HG03432 (cell line): ENCODE measurements around the gene FAT1.

ENCODE experiments used
- ATAC-seq: cut with Tn5 transposase; IDR thresholded peaks from one replicate; pipeline ENCODE4 v1.9.1; 2021; ENCODE audit warnings: mild to moderate bottlenecking, moderate library complexity; ENCODE audit not compliant: unreplicated experiment

FAT1 gene

DNA sequence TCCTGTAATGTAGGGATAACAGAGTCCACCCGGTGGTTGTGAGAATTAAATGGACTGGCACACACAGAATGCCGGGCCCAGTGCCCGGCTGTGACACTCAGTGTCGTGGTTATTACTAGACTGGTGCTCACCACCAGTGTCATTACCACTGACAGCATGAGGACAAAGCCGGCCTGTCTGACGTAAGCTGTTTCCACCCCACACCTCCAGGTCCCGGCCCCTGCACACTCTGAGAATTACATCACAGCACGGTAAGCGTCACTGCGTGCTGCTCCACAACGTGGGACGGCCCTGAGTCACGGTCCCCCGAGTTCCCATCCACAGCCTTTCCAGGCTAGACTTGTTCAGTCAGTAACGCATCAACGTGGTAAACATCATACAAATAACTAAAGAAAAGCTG is 22.9 kb downstream of the FAT1 start:
- no peak for ATAC-seq

DNA sequence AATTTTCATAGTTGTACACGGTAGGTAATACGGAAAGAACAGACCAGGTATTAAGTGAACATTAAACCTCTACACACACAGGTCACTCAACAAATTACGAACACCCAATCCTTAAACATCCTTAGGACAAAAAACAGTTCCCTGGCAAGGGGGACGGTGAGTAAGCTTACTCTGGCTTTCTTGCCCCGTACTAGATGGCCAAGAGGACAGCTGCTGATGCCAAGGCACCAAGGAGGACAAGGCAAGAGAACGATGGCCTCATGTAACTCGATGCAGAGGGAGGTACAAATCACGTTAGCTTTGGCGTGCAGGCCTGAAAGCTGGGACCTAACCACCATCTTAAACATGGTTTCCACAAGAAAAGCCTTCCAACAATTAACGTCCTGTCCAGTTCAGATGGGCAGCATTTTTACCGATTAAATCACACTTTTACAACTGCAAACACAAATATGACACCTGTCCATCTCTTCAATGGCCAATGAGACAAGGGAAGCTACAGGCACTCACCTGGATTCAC is 23.7 kb downstream of the FAT1 start:
- ATAC-seq: no peak

GRCh38 chr4:186699298-186699697 is 24.4 kb downstream of the FAT1 start:
- no peak for ATAC-seq

GRCh38 chr4:186698525-186698924 is 25.1 kb downstream of the FAT1 start:
- ATAC-seq: no peak

GRCh38 chr4:186698028-186698427 is 25.6 kb downstream of the FAT1 start:
- ATAC-seq: no peak

- ATAC-seq: no peak
Observed at GRCh38 chr4:186695392-186695791, 28.3 kb downstream of the FAT1 start.

- ATAC-seq: no peak
Observed at GRCh38 chr4:186693894-186694293, 29.8 kb downstream of the FAT1 start.

GRCh38 chr4:186693159-186693815 is 30.4 kb downstream of the FAT1 start:
- no peak for ATAC-seq

DNA sequence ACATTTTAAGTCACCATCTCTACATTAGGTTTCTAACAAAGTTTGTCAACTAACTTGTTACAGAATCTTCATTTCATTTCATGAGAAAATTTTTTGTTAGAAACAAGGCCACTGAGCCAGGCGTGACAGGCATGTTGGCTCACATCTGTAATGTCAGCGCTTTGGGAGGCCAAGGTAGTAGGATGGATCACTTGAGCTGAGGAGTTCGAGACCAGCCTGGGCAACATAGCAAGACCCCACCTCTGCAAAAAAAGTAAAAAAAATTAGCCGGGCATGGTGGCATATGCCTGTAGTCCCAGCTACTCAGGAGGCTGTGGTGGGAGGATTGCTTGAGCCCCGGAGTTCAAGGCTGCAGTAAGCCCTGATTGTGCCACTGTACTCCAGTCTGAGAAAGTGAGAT is 32.3 kb downstream of the FAT1 start:
- no peak for ATAC-seq

DNA sequence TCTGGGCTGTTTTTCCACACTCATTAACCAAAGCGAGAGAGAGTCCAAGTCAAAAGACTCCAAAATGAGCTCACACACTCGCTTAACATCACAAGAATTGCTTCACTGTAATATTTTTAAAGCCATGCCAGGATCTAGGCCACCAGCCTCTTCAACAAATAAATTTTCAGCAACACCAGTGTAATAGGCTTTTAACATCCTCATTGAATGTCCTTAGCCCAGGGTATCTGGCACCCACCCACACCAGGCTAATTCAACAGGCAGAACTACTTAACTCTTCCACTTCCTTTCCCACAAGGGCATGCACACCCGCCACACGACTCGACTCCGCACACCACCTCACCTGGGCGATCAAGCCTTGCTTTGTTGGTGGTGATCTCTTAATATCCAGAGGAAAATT is 34.2 kb downstream of the FAT1 start:
- no peak for ATAC-seq

GRCh38 chr4:186688150-186688943 is 35.3 kb downstream of the FAT1 start:
- no peak for ATAC-seq

DNA sequence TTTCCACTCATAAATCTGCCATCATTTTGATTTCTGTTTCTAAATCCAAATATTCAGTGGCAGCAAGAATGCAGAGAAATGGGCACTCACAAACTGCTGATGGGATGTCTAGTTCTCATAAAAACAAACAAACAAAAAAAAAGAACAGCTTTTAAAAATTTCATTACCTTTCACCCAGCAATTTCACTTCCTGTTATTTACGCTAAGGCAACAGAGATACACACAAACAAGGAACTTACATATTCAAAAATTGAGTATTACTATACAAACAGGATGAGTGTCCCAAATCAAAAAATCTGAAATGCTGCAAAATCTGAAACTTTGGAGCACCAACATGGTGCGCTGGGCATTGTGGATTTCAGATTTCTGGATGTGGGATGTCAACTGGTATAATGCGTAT is 36.4 kb downstream of the FAT1 start:
- ATAC-seq: no peak

DNA sequence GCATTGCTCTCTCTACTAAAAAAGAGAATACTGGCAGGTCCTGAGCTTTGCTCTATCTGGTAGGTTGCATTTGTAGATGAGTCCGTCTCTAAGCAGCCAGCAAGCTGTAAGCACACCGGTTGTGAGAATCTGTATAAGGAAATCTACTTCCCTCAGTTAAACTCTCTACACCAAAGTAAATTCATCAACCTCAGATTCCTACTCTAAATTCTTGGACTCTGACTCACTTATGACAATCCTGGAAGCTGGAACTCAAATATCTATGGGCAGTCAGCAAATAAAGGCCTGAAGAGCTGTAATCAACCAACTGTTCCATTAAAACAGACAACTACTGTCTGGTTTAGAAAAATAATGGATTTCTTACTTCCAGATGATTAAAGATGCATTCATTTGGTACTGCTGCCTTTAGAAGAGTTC is 37.9 kb downstream of the FAT1 start:
- ATAC-seq: no peak

DNA sequence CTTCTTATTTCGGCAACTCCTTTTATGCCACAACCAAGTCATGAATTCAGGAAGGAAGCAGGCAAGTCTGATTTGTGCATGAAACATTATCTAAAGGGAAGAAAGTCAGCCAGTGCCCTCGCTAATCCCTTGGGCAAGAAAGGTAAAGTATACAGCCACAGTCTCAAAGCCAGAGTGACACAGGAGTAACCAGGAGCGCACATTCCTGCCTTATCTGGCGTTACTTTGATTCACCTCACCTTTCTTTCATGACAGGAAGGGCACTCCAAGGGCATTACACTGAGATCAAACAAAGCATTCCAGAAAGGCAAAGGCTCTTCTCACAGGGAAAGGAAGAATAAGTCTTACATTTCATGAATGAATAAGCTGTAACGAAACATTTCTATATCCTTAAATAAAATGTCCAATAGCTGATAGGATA is 38.8 kb downstream of the FAT1 start:
- ATAC-seq: no peak

- ATAC-seq: no peak
Observed at GRCh38 chr4:186684220-186684619, 39.4 kb downstream of the FAT1 start.

- ATAC-seq: no peak
Observed at GRCh38 chr4:186680641-186681040, 43.0 kb downstream of the FAT1 start.

DNA sequence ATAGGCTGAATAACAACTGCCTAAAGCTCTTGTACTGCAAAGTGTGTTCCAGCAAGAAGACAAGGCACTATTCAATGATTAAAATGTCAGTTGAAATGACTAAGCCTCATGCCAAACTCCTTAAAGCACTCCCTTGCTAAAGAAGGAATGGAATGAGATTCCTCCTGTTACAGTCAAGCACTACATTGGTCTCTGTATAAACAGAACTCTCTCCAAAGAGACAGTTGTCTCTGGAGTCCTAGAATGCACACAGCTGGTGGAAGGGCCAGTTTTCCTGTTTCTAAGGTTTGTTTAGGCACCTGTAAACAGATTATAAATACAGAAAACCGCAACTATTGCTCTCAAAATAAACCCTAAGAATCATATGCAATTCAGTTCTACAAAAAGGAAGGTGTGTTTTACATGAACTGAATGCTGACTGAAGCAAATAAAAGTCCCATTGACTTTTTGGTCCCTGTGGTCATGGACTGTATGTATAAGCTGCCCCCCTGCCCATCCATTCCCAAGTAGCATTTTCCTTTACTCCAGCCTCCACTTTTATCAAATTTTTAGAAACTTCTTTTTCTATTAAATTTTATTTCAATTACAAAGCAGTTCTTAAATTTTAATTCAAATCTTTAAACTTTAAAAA is 47.0 kb downstream of the FAT1 start:
- no peak for ATAC-seq

- no peak for ATAC-seq
Observed at GRCh38 chr4:186669735-186670134, 53.9 kb downstream of the FAT1 start.

GRCh38 chr4:186669159-186669731 is 54.4 kb downstream of the FAT1 start:
- no peak for ATAC-seq

GRCh38 chr4:186666750-186667149 is 56.9 kb downstream of the FAT1 start:
- no peak for ATAC-seq

DNA sequence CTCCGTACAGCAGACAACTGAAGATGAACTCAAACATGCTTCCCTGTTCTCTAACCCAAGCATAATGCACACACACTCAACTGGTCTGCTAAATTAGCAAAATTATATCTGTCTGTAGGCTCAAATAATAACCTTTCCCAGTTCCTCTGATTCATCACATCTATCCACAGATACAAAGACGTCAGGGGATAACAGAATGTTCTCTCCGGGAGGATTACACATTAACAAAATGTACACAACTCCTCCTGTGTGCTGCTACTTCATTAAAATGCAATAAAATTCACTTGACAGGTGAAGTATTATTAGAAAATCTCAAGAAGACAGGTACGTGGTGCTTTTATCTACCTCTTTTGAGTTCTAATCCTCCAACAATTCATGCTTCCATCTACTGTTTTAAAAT is 57.4 kb downstream of the FAT1 start:
- no peak for ATAC-seq
